Transverse colon (tissue), 4 donors: Measurements from ENCODE around the gene MT4.

Experiments used
- CTCF ChIP-seq, 5 experiments: fragments of 200-600 bp in 3 of 5; fragments of 450-650 bp in 2 of 5; sonication (generic) in 3 of 5; IDR thresholded peaks; 1 replicate in 2 of 5; 2 replicates in 3 of 5; pipeline ENCODE4 v1.5.1; 2016 to 2017; ENCODE audit warnings: antibody characterized with exemption in 5 of 5, inconsistent platforms in 3 of 5, mild to moderate bottlenecking in 2 of 5, moderate library complexity in 1 of 5
- POLR2A ChIP-seq: fragments of 450-650 bp; IDR thresholded peaks from one replicate; pipeline ENCODE4 v1.6.1; 2016; ENCODE audit warnings: antibody characterized with exemption, mild to moderate bottlenecking, moderate library complexity
- POLR2AphosphoS5 ChIP-seq, 3 donors: sonication (generic); formaldehyde crosslinking; IDR thresholded peaks; one replicate each; pipeline ENCODE4 v1.6.1; 2016; ENCODE audit warnings: antibody characterized with exemption in 3 of 3

GRCh38 chr16:56614549-56614991 lies 49.7 kb downstream of the MT4 start:
- TF ChIP-seq CTCF (IDR thresholded peaks at IDR 0.05) (no peak), POLR2A (no peak), POLR2AphosphoS5 (IDR thresholded peaks at IDR 0.05) (no peak)
